ENCODE results near the gene MDH2.
"Not testable (repeated sequence)": the region's sequence is repeated elsewhere in the genome, so short reads cannot be mapped to it uniquely, and the experiment has no call there.

The MDH2 gene

GRCh38 chr7:76047811-76048667 lies at the start of gene MDH2, which contains the start of gene STYXL1:
TSS of gene MDH2 (plus strand) at chr7:76048106. CDS start at chr7:76048161, 55 bp downstream.
TSS of gene STYXL1 (minus strand) at chr7:76048000. CDS start at chr7:76030523, 17,477 bp downstream.
- peak; percentile 96 to 97 for DNase-seq

GRCh38 chr7:76000566-76000965 lies 47.3 kb upstream of the MDH2 start:
- no peak for DNase-seq

- DNase-seq, result no peak
Measured at GRCh38 chr7:76002139-76002538, 45.8 kb upstream of the MDH2 start.

- no peak for DNase-seq
Measured at GRCh38 chr7:76002822-76003221, 45.1 kb upstream of the MDH2 start.

GRCh38 chr7:76003351-76003750 lies 44.6 kb upstream of the MDH2 start:
- no peak for DNase-seq

- not testable (repeated sequence) for DNase-seq
Measured at GRCh38 chr7:76005004-76005403, 42.9 kb upstream of the MDH2 start.

GRCh38 chr7:76008156-76008687 lies 39.7 kb upstream of the MDH2 start:
- no peak for DNase-seq

- DNase-seq, result no peak
Measured at GRCh38 chr7:76009672-76010600, 38.0 kb upstream of the MDH2 start.

- no peak for DNase-seq
Measured at GRCh38 chr7:76011442-76011861, 36.5 kb upstream of the MDH2 start.

GRCh38 chr7:76016191-76016947 lies 31.5 kb upstream of the MDH2 start:
- no peak for DNase-seq

- DNase-seq, result not testable (repeated sequence)
Measured at GRCh38 chr7:76018520-76018919, 29.4 kb upstream of the MDH2 start.

GRCh38 chr7:76020031-76020714 lies 27.7 kb upstream of the MDH2 start:
- DNase-seq, result peak; percentile 75 to 85

- no peak for DNase-seq
Measured at GRCh38 chr7:76022026-76022780, 25.7 kb upstream of the MDH2 start.

- no peak for DNase-seq
Measured at GRCh38 chr7:76023002-76023401, 24.9 kb upstream of the MDH2 start.

GRCh38 chr7:76029682-76030081 lies 18.2 kb upstream of the MDH2 start:
- DNase-seq, result peak; percentile 40 to 80

- no peak for DNase-seq
Measured at GRCh38 chr7:76031964-76032363, 15.9 kb upstream of the MDH2 start.

GRCh38 chr7:76037310-76037709 lies 10.6 kb upstream of the MDH2 start:
- no peak for DNase-seq

GRCh38 chr7:76040126-76040525 lies 7.8 kb upstream of the MDH2 start:
- DNase-seq, result no peak

- DNase-seq, result no peak
Measured at GRCh38 chr7:76044375-76044865, 3.5 kb upstream of the MDH2 start.

GRCh38 chr7:76047305-76047810 lies 548 bp upstream of the MDH2 start:
- no peak for DNase-seq

GRCh38 chr7:76048668-76048988 lies 722 bp downstream of the MDH2 start:
- peak; percentile 12 to 57 for DNase-seq
